ENCODE measurements around the gene CNIH1.

GRCh38 chr14:54471641-54472040 is 30.5 kb upstream of the CNIH1 start:
- no peak for TF ChIP-seq EZH2phosphoT487 (IDR thresholded peaks at IDR 0.05; ENCODE audit: borderline replicate concordance, low read length)
- TF ChIP-seq CTCF (IDR thresholded peaks at IDR 0.05; ENCODE audit: low read depth, low read length, poor library complexity, severe bottlenecking), result no peak

All from DOHH2 (cell line).